ENCODE results near the gene EHMT1. TPM values are rescaled to one million over a fixed set of nuclear protein-coding genes. Genes with fewer than 3 reads are reported as not detected.

Gene EHMT1
- total and polyA plus RNA-seq, 2 donors (not counting 1 experiment from before 2014, with no cell fraction given) = 101 to 394 TPM

DNA sequence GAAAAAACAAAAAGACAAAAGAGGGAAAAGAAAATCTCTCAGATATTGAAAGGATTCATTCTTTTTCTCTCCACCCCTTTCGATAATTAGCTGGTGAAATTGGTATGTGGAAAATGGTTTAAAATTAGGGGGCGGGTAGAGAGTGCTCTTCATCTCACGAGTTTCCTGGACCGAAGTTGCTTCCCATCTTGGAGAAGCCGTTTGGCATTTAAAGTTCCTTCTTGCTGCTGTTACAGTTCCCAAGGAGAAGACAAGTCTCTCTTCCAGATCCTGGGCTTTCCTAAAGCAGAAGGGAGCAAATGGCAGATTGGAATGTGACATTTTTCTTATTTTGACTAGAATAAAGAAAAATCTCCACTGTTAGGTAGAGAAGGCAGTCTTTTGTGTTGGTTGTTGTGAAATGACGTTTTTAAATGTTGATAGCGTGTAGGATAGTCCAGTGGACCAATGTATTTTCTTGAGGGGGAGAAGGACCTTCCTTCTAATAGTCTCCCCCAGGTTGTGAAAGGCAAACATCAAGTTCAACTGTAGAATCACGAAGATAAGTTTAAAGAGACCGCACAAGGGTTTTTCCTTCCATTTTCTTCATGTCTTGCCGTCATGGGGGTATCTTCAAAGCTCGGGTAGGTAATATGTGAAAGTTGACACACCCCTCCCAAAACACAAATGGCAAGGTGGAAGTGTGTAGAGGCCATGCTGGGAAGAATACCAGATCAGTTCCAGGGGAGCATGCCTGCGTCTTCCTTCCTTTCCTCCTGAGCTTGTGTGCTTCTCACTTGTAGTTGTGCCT is 77.5 kb downstream of the EHMT1 start:
- no peaks in the 10 kb centered on the region for H3K27me3 Mint-ChIP-seq
- DNase-seq = no peak
- H3K4me2 ChIP-seq (replicated peaks; ENCODE audit: low read depth, low read length, poor library complexity, severe bottlenecking) = no peak overlapping the region
- no peak overlapping the region for H3K27ac ChIP-seq (ENCODE audit: low read length in 2 of 2)
- peaks cover 95% of the 10 kb centered on the region for H3K79me2 ChIP-seq (ENCODE audit: control insufficient read depth, insufficient read depth, low read length)
- H3K4me1 ChIP-seq (ENCODE audit: control insufficient read depth in 2 of 2, insufficient read depth in 2 of 2, low read length in 2 of 2) = peaks cover 29 to 36% of the 10 kb centered on the region in 2 donors
- ChIA-PET CTCF (interaction anchor here (1.3 to 3.6 kb wide), 8 partner anchors 8 to 75 kb away, joined by 4 to 38 read pairs (median 5); no protein-coding TSS in a partner anchor), POLR2A (no interaction called here)
- intact Hi-C loops (cut with micrococcal nuclease) = no loop called here
- TF ChIP-seq, protein P1, sequence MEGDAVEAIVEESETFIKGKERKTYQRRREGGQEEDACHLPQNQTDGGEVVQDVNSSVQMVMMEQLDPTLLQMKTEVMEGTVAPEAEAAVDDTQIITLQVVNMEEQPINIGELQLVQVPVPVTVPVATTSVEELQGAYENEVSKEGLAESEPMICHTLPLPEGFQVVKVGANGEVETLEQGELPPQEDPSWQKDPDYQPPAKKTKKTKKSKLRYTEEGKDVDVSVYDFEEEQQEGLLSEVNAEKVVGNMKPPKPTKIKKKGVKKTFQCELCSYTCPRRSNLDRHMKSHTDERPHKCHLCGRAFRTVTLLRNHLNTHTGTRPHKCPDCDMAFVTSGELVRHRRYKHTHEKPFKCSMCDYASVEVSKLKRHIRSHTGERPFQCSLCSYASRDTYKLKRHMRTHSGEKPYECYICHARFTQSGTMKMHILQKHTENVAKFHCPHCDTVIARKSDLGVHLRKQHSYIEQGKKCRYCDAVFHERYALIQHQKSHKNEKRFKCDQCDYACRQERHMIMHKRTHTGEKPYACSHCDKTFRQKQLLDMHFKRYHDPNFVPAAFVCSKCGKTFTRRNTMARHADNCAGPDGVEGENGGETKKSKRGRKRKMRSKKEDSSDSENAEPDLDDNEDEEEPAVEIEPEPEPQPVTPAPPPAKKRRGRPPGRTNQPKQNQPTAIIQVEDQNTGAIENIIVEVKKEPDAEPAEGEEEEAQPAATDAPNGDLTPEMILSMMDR (IDR thresholded peaks at IDR 0.05) = no peak
- no peak for TF ChIP-seq EZH2 (IDR thresholded peaks at IDR 0.05; ENCODE audit: borderline replicate concordance, insufficient read depth, low read depth, low read length, poor library complexity, severe bottlenecking)
- H3K27ac Mint-ChIP-seq = peak overlapping the region; percentile 76
- ATAC-seq (ENCODE audit: low read depth) = no peak
- no peaks in the 10 kb centered on the region for H3K27me3 ChIP-seq (replicated peaks in 1 of 4; ENCODE audit: control extremely low read depth in 1 of 4, control insufficient read depth in 3 of 4, insufficient read depth in 4 of 4, low read length in 3 of 4)
- H2AFZ ChIP-seq (ENCODE audit: insufficient read depth, low read depth, low read length, poor library complexity, severe bottlenecking) = no peak overlapping the region
- no peak overlapping the region for H3K4me3 Mint-ChIP-seq
- no peak overlapping the region for H3K4me3 ChIP-seq (ENCODE audit: control extremely low read depth in 1 of 5, extremely low read depth in 1 of 5, insufficient read depth in 1 of 5, low read depth in 2 of 5, low read length in 4 of 5)
- peaks cover 66% of the 10 kb centered on the region for H3K4me1 Mint-ChIP-seq
- no peaks in the 10 kb centered on the region for H3K9me3 ChIP-seq (ENCODE audit: control extremely low read depth in 1 of 3, control insufficient read depth in 2 of 3, insufficient read depth in 1 of 3, low read length in 2 of 3)
- no peak overlapping the region for H3K9ac ChIP-seq (ENCODE audit: low read length)
- H3K36me3 ChIP-seq (replicated peaks in 1 of 2; ENCODE audit: control extremely low read depth in 1 of 2, control insufficient read depth in 1 of 2, extremely low read depth in 1 of 2, insufficient read depth in 2 of 2, low read length in 1 of 2) = peaks cover 0 to 5% of the 10 kb centered on the region in 2 experiments
- 98% methylated on average over 4 of the region's 12 CpGs for WGBS (ENCODE audit: insufficient coverage)
- peaks cover 24% of the 10 kb centered on the region for H4K20me1 ChIP-seq (ENCODE audit: control insufficient read depth, insufficient read depth, low read length, poor library complexity, severe bottlenecking)
- no peaks in the 10 kb centered on the region for H3K9me3 Mint-ChIP-seq (ENCODE audit: insufficient read depth)

DNA sequence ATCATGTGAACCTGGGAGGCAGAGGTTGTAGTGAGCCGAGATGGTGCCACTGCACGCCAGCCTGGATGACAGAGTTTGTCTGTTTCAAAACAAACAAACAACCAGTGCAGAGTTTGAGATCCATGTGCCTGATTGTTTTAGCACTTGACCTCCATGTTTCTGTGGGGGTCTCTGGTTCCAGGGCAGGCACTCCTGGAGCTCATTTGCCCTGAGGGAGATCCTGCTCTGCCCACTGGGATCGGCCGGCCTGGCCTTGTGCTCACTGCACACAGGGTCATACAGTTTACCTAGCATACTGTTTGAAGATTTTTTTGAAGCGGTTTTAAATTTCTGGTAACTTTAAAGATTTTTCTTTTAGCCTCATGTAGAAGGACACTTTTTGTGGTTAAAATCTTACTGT is 78.4 kb downstream of the EHMT1 start:
- CTCF ChIA-PET = interaction anchor here (1.4 to 3.6 kb wide), 4 partner anchors 11 to 26 kb away, joined by 4 to 38 read pairs (median 4); no protein-coding TSS in a partner anchor
- Histone ChIP-seq H3K9ac (ENCODE audit: low read length) (no peak overlapping the region), H3K4me1 (ENCODE audit: control insufficient read depth in 2 of 2, insufficient read depth in 2 of 2, low read length in 2 of 2) (peaks cover 20 to 27% of the 10 kb centered on the region in 2 donors), H3K79me2 (ENCODE audit: control insufficient read depth, insufficient read depth, low read length) (peaks cover 91% of the 10 kb centered on the region), H4K20me1 (ENCODE audit: control insufficient read depth, insufficient read depth, low read length, poor library complexity, severe bottlenecking) (peaks cover 24% of the 10 kb centered on the region), H3K4me3 (ENCODE audit: control extremely low read depth in 1 of 5, extremely low read depth in 1 of 5, insufficient read depth in 1 of 5, low read depth in 2 of 5, low read length in 4 of 5) (no peak overlapping the region), H2AFZ (ENCODE audit: insufficient read depth, low read depth, low read length, poor library complexity, severe bottlenecking) (no peak overlapping the region), H3K36me3 (replicated peaks in 1 of 2; ENCODE audit: control extremely low read depth in 1 of 2, control insufficient read depth in 1 of 2, extremely low read depth in 1 of 2, insufficient read depth in 2 of 2, low read length in 1 of 2) (peaks cover 0 to 5% of the 10 kb centered on the region in 2 experiments), H3K4me2 (replicated peaks; ENCODE audit: low read depth, low read length, poor library complexity, severe bottlenecking) (no peak overlapping the region), H3K27me3 (replicated peaks in 1 of 4; ENCODE audit: control extremely low read depth in 1 of 4, control insufficient read depth in 3 of 4, insufficient read depth in 4 of 4, low read length in 3 of 4) (no peaks in the 10 kb centered on the region), H3K27ac (ENCODE audit: low read length in 2 of 2) (no peak overlapping the region), H3K9me3 (ENCODE audit: control extremely low read depth in 1 of 3, control insufficient read depth in 2 of 3, insufficient read depth in 1 of 3, low read length in 2 of 3) (peaks cover 0 to 3% (median 0%) of the 10 kb centered on the region in 3 donors)
- Mint-ChIP-seq H3K4me3 (no peak overlapping the region), H3K27me3 (no peaks in the 10 kb centered on the region), H3K9me3 (ENCODE audit: insufficient read depth) (no peaks in the 10 kb centered on the region), H3K27ac (no peak overlapping the region), H3K4me1 (peaks cover 62% of the 10 kb centered on the region)
- ATAC-seq (ENCODE audit: low read depth) = no peak
- no peak for DNase-seq
- POLR2A ChIA-PET = no interaction called here
- 100% methylated on average over 4 of the region's 5 CpGs for WGBS (ENCODE audit: insufficient coverage)
- intact Hi-C loops (cut with micrococcal nuclease) = no loop called here
- TF ChIP-seq, protein P1 (IDR thresholded peaks at IDR 0.05) = no peak
- TF ChIP-seq EZH2 (IDR thresholded peaks at IDR 0.05; ENCODE audit: borderline replicate concordance, insufficient read depth, low read depth, low read length, poor library complexity, severe bottlenecking) = no peak
